ENCODE data around the gene TRAK1. TPM values are rescaled to one million over a fixed set of nuclear protein-coding genes. Genes with fewer than 3 reads are reported as not detected.
"Not testable (repeated sequence)": the region's sequence is repeated elsewhere in the genome, so short reads cannot be mapped to it uniquely, and the experiment has no call there.

Gene TRAK1
- 10 to 100 TPM; 29.0 to 53.7 (median 40.6) TPM for total RNA-seq

DNA sequence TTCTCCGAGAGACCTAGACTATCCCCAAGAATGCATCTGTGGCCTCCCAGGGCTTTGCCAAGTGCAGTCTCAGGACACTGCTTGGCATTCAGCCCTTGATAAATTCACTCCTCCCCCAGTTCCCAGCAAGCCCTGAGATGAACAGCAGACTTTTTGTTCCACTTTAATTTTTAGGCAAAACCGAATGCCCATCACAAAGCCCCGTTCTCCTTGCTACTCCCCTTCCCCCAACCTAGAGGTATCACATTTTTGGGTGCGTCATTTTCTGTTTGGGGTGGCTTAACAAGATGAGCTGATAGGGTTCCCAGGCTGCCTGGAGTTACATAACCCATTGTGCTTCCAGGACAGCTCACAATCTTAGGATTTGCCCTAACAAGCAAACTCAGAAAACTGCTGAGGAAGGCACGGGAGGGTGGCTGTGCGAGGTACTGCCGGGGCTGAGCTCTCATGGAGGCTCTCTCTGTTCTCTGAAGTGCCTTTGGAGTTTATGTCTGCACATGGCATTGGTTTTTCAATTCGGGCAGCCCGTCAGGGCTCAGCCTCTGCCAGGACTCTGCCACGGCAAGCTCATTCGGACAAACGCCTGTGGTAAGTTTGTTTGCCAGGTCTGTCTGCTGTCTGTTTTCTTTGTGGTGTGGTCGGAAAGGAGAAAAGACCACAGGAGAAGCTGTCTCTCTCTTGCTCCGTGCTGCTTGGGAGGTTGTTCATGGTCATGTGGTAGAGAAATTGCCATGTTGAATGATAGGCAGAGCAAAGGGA is at the start of gene TRAK1:
TSS of gene TRAK1 (plus strand) at position 385 of the 759 bp plus-strand sequence. CDS start at position 498, 113 bp downstream.
- DNase-seq (ENCODE audit: low spot score in 2 of 2) = peak in 1 of 2 donors; percentile 72
- H3K27me3 ChIP-seq = no peaks in the 10 kb centered on the region
- peak within 1 kb of the TSS; percentile 84 for H3K27ac ChIP-seq
- intact Hi-C loops (cut with DNase I; ENCODE audit: low total_unique reads) = loop anchor here (10.0 kb wide), 1 partner anchor 76 kb away; no protein-coding TSS in a partner anchor
- H3K4me3 ChIP-seq = peak within 1 kb of the TSS; percentile 32 to 61 (median 43)
- TF ChIP-seq CTCF (IDR thresholded peaks at IDR 0.05) (no peak), POLR2A (IDR thresholded peaks at IDR 0.05) (no peak), POLR2AphosphoS5 (IDR thresholded peaks at IDR 0.05) (peak in 2 of 3 donors; percentile 10 to 17)
- H3K36me3 ChIP-seq = no peaks in the 10 kb centered on the region
- no peaks in the 10 kb centered on the region for H3K9me3 ChIP-seq
- H3K4me1 ChIP-seq = peaks cover 0 to 4% of the 10 kb centered on the region in 2 donors

- Histone ChIP-seq H3K4me1 (peaks cover 4 to 16% of the 10 kb centered on the region in 2 donors), H3K4me3 (no peak overlapping the region), H3K9me3 (no peaks in the 10 kb centered on the region), H3K27ac (peak overlapping the region; percentile 34 to 78), H3K36me3 (no peaks in the 10 kb centered on the region), H3K27me3 (no peaks in the 10 kb centered on the region)
- TF ChIP-seq CTCF (IDR thresholded peaks at IDR 0.05) = no peak
- TF ChIP-seq POLR2AphosphoS5 (IDR thresholded peaks at IDR 0.05) = no peak
- TF ChIP-seq POLR2A (IDR thresholded peaks at IDR 0.05) = no peak
- no peak for DNase-seq (ENCODE audit: low spot score in 2 of 2)
- intact Hi-C loops (cut with DNase I; ENCODE audit: low total_unique reads) = no loop called here
Observed at GRCh38 chr3:42042747-42043098, 48.4 kb upstream of the TRAK1 start.

- H3K4me1 ChIP-seq = peaks cover 4 to 16% of the 10 kb centered on the region in 2 donors
- H3K36me3 ChIP-seq = no peaks in the 10 kb centered on the region
- no peaks in the 10 kb centered on the region for H3K9me3 ChIP-seq
- peak overlapping the region; percentile 34 to 78 for H3K27ac ChIP-seq
- no peak for DNase-seq (ENCODE audit: low spot score in 2 of 2)
- H3K27me3 ChIP-seq = no peaks in the 10 kb centered on the region
- peak overlapping the region in 1 of 3 donors; percentile 20 for H3K4me3 ChIP-seq
- TF ChIP-seq POLR2A (IDR thresholded peaks at IDR 0.05) = no peak
- no peak for TF ChIP-seq CTCF (IDR thresholded peaks at IDR 0.05)
- no peak for TF ChIP-seq POLR2AphosphoS5 (IDR thresholded peaks at IDR 0.05)
- intact Hi-C loops (cut with DNase I; ENCODE audit: low total_unique reads) = no loop called here
Observed at GRCh38 chr3:42043099-42043813, 47.9 kb upstream of the TRAK1 start.

- peaks cover 4 to 16% of the 10 kb centered on the region in 2 donors for H3K4me1 ChIP-seq
- no peak overlapping the region for H3K4me3 ChIP-seq
- intact Hi-C loops (cut with DNase I; ENCODE audit: low total_unique reads) = no loop called here
- H3K9me3 ChIP-seq = no peaks in the 10 kb centered on the region
- no peak for TF ChIP-seq POLR2AphosphoS5 (IDR thresholded peaks at IDR 0.05)
- TF ChIP-seq POLR2A (IDR thresholded peaks at IDR 0.05) = no peak
- TF ChIP-seq CTCF (IDR thresholded peaks at IDR 0.05) = no peak
- no peak for DNase-seq (ENCODE audit: low spot score in 2 of 2)
- H3K27me3 ChIP-seq = no peaks in the 10 kb centered on the region
- H3K36me3 ChIP-seq = no peaks in the 10 kb centered on the region
- H3K27ac ChIP-seq = peak overlapping the region in 1 of 2 donors; percentile 22
Observed at GRCh38 chr3:42045708-42046243, 45.4 kb upstream of the TRAK1 start.

GRCh38 chr3:42048526-42048925 is 42.6 kb upstream of the TRAK1 start:
- H3K36me3 ChIP-seq; DNase-seq (ENCODE audit: low spot score in 2 of 2); H3K27ac ChIP-seq; H3K4me3 ChIP-seq; H3K9me3 ChIP-seq; H3K27me3 ChIP-seq; intact Hi-C loops (cut with DNase I; ENCODE audit: low total_unique reads): not testable (repeated sequence)
- H3K4me1 ChIP-seq = peaks cover 0 to 24% of the 10 kb centered on the region in 2 donors

All from breast epithelium (tissue), 4 donors.